Lung (tissue), 12 donors: ENCODE results near the gene TMEM158. TPM values are rescaled to one million over a fixed set of nuclear protein-coding genes. Genes with fewer than 3 reads are reported as not detected.

Experiments
- ATAC-seq: fragments of 200-7000 bp; cut with Tn5 transposase; one replicate; pipeline ENCODE4 v1.9.1; 2020; ENCODE audit warnings: moderate number of reproducible peaks; ENCODE audit not compliant: insufficient read depth, low FRiP score
- DNase-seq, 3 donors: peaks; one replicate each; pipeline ENCODE4 v3.0.0-alpha.2; 2013 to 2017
- H3K27ac ChIP-seq, 2 donors: one replicate each; pipeline ENCODE4 v1.5.1; 2013; ENCODE audit warnings: mild to moderate bottlenecking in 2 of 2, moderate library complexity in 2 of 2, control low read depth in 1 of 2, inconsistent platforms in 1 of 2, low read depth in 1 of 2, low read length in 1 of 2
- H3K27me3 ChIP-seq, 3 donors: one replicate each; pipeline ENCODE4 v1.5.1; 2013; ENCODE audit warnings: low read length in 2 of 3; ENCODE audit not compliant: control insufficient read depth in 3 of 3, insufficient read depth in 3 of 3
- H3K36me3 ChIP-seq, 4 donors: one replicate each; pipeline ENCODE4 v1.5.1; 2013; ENCODE audit warnings: low read length in 4 of 4, mild to moderate bottlenecking in 1 of 4, moderate library complexity in 1 of 4; ENCODE audit not compliant: control insufficient read depth in 4 of 4, insufficient read depth in 4 of 4
- H3K4me1 ChIP-seq, 5 donors: one replicate each; pipeline ENCODE4 v1.5.1; 2013; ENCODE audit warnings: low read length in 5 of 5, mild to moderate bottlenecking in 2 of 5, moderate library complexity in 1 of 5; ENCODE audit not compliant: control insufficient read depth in 5 of 5, insufficient read depth in 5 of 5
- H3K4me3 ChIP-seq: one replicate; pipeline ENCODE4 v1.5.1; 2013; ENCODE audit warnings: mild to moderate bottlenecking, control low read depth, moderate library complexity
- H3K9ac ChIP-seq, 2 donors: one replicate each; pipeline ENCODE4 v1.5.1; 2013; ENCODE audit warnings: low read length in 2 of 2, control low read depth in 1 of 2; ENCODE audit not compliant: insufficient read depth in 1 of 2
- H3K9me3 ChIP-seq, 4 donors: one replicate each; pipeline ENCODE4 v1.5.1; 2013; ENCODE audit warnings: low read length in 3 of 4, mild to moderate bottlenecking in 1 of 4, moderate library complexity in 1 of 4; ENCODE audit not compliant: control insufficient read depth in 4 of 4, insufficient read depth in 3 of 4
- WGBS, 2 donors: extraction: QIAGEN DNeasy Blood & Tissue Kit; methylation state at CpG; one replicate each; pipeline ENCODE4 v1.1.7; 2013; 5-methylcytosine and 5-hydroxymethylcytosine counted together
- polyA plus RNA-seq, 2 donors: library from polyadenylated mRNA; stranded (reverse); fragments of 200-250 nt; gene quantifications; one replicate each; pipeline ENCODE4 v1.2.1, GENCODE V29; 2013
- total RNA-seq, 2 donors: library from RNA; depleted of rRNA in 1 of 2; stranded (reverse); fragments of >200 nt in 1 of 2; gene quantifications; one replicate each; pipeline ENCODE4 v1.2.1, GENCODE V29; 2014 to 2021
- TF ChIP-seq, protein P1 (sequence below): IDR thresholded peaks from 2 replicates; pipeline ENCODE4 v1.5.1; 2012; ENCODE audit warnings: mild to moderate bottlenecking; ENCODE audit errors: control extremely low read depth, extremely low read depth
- donor health status: control.
- donor health status: control.
- donor health status: Bipolar disorder and iron deficiency.
- donor health status: healthy.
- donor health status: DM: yes; HTN: yes; CAD: no.

The TMEM158 gene
- total and polyA plus RNA-seq, 4 donors, result 1.1 to 3.4 (median 1.4) TPM

DNA sequence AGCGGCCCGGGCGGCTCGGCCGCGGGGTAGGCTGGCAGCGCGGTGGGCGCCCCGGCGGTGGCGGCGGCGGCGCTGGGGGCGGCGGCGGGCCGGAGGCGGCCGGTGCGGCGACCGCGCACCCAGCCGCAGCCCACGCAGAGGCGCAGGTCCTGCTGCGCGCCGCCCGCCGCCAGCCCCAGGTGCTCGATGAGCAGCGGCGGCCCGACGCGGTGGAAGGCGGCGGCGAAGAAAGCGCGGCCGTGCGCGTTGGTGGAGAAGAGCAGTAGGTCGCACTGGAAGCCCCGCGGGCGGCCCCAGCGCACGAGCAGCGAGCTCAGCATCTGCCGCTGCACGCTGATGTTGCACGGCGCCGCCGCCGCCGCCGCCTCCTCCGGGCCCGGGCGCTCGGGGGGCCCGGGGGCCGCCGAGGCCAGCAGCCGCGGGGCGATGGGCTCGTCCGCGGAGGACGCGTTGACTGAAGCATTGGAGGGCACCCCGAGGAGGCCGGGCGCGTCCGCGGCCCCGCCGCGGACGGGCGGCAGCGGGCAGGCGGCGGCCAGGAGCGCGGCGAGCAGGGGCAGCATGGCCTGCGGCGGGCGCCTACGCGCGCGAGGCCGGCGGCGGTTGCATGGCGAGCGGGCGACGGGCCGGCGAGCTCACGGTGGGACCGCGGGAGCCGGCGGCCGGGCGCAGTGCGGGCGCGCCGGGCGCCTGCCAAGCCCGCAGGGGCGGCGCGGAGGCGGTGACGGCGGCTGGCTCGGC lies 452 bp downstream of the TMEM158 start:
- peaks cover 6 to 32% (median 15%) of the 10 kb centered on the region in 3 donors for H3K27me3 ChIP-seq
- DNase-seq (peak; percentile 27 to 34 (median 33)), ATAC-seq (no peak)
- TF ChIP-seq, protein P1, sequence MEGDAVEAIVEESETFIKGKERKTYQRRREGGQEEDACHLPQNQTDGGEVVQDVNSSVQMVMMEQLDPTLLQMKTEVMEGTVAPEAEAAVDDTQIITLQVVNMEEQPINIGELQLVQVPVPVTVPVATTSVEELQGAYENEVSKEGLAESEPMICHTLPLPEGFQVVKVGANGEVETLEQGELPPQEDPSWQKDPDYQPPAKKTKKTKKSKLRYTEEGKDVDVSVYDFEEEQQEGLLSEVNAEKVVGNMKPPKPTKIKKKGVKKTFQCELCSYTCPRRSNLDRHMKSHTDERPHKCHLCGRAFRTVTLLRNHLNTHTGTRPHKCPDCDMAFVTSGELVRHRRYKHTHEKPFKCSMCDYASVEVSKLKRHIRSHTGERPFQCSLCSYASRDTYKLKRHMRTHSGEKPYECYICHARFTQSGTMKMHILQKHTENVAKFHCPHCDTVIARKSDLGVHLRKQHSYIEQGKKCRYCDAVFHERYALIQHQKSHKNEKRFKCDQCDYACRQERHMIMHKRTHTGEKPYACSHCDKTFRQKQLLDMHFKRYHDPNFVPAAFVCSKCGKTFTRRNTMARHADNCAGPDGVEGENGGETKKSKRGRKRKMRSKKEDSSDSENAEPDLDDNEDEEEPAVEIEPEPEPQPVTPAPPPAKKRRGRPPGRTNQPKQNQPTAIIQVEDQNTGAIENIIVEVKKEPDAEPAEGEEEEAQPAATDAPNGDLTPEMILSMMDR, result no peak
- H3K4me3 ChIP-seq, result peak overlapping the region; percentile 53
- H3K4me1 ChIP-seq, result peaks cover 0 to 20% (median 3%) of the 10 kb centered on the region in 5 donors
- no peak overlapping the region for H3K27ac ChIP-seq
- WGBS, 2 donors, result 0 to 1% methylated on average over 55 to 131 of the region's 131 CpGs
- peaks cover 0 to 2% (median 0%) of the 10 kb centered on the region in 4 donors for H3K9me3 ChIP-seq
- H3K9ac ChIP-seq, result no peak overlapping the region
- no peaks in the 10 kb centered on the region for H3K36me3 ChIP-seq

DNA sequence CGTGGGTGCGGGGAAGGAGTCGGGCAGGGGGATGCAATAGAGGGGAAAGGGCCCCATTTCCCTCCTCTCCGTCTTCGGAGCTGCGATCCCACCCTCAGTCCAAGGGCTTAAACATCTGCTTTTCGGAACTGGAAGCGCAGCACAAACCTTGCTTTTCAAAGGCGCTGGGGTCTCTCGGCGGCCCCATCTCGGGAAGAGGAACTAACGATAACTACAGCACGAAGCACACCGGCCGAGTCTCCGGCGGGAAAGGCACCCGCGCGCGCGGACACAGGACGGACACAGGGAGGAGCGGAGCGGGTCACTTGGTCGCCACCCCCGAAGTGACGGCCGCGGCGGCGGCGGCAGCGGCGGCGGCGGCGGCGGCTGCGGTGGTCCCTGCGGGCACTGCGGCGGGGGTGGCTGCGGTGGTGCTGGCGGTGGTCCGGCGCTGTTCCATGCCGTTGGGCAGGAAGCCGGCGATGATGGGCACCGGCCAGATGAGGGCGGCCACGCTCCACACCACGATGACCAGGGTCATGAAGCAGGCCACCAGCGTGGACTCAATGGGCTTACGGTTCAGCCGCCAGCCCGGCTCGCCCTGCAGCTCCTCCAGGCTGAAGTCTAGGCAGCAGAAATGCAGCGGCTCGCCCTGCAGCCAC lies 1.1 kb downstream of the TMEM158 start:
- WGBS, 2 donors, result 1% methylated on average over 50 to 62 of the region's 62 CpGs
- Histone ChIP-seq H3K4me3 (peak overlapping the region; percentile 53), H3K4me1 (peaks cover 0 to 20% (median 3%) of the 10 kb centered on the region in 5 donors), H3K36me3 (no peaks in the 10 kb centered on the region), H3K9ac (no peak overlapping the region), H3K27me3 (peaks cover 6 to 28% (median 15%) of the 10 kb centered on the region in 3 donors), H3K27ac (no peak overlapping the region), H3K9me3 (peaks cover 0 to 2% (median 0%) of the 10 kb centered on the region in 4 donors)
- ATAC-seq (peak; percentile 73), DNase-seq (peak; percentile 80 to 87 (median 86))
- TF ChIP-seq, protein P1, result peak; percentile 71

DNA sequence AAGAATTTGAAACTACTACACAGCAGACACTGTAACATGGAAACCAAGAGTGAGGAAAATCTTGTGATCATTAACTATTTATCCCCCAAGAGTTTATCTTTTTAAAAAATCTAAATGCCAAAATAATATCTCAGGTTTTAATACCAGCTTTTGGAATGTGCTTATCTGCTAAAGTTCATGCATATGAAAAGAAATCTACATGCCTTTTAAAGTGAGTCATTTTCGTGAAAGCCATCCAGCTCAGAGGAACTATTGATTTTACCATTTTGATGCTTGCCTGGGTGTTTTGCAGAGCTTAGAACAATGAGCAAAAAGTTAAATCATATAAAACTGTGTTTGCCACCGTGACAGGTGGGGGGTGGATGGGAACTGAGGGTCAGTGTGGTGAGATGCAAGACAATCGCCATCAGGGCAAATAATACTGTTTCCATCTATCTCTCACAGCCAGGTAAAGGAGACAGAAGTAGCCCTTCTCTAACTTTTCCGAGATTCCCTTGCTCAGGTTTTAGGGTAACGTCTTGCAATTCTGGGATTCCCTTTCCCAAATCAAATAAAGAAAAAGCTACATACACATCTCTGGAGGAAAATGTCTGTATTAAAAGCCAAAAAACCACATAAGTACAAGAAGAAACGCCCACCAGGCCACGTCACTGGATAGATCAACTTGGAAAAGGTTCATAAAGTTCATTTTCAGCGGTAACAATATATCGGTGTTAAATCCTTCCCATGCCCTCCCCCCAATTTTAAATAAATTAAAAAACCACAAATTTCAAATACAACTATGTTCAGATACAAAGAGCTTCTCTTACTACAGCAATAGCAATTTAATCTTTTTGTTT lies 2.0 kb downstream of the TMEM158 start:
- DNase-seq, result peak in 1 of 3 donors; percentile 23
- peaks cover 6 to 28% (median 15%) of the 10 kb centered on the region in 3 donors for H3K27me3 ChIP-seq
- TF ChIP-seq, protein P1, result no peak
- 40 to 44% methylated on average over 9 of the region's 9 CpGs for WGBS, 2 donors
- H3K9ac ChIP-seq, result no peak overlapping the region
- H3K36me3 ChIP-seq, result no peaks in the 10 kb centered on the region
- H3K9me3 ChIP-seq, result peaks cover 0 to 2% (median 0%) of the 10 kb centered on the region in 4 donors
- no peak overlapping the region for H3K27ac ChIP-seq
- no peak overlapping the region for H3K4me3 ChIP-seq
- no peak for ATAC-seq
- H3K4me1 ChIP-seq, result peaks cover 0 to 20% (median 3%) of the 10 kb centered on the region in 5 donors
